Upper lobe of right lung (tissue), 1 donor: ENCODE results near the gene CBX7. TPM values are rescaled to one million over a fixed set of nuclear protein-coding genes. Genes with fewer than 3 reads are reported as not detected.

Experiments
- ATAC-seq: fragments of 200-7000 bp; cut with Tn5 transposase; one replicate; pipeline ENCODE4 v1.9.1; 2020; ENCODE audit warnings: mild to moderate bottlenecking, moderate library complexity
- DNase-seq: peaks from one replicate; pipeline ENCODE4 v3.0.0-alpha.2; 2020
- H3K27ac ChIP-seq: fragments of 200-600 bp; one replicate; pipeline ENCODE4 v1.8.0; 2022
- H3K27me3 ChIP-seq: fragments of 200-600 bp; one replicate; pipeline ENCODE4 v1.8.0; 2022; ENCODE audit warnings: mild to moderate bottlenecking
- H3K36me3 ChIP-seq: fragments of 200-600 bp; one replicate; pipeline ENCODE4 v1.8.0; 2022
- H3K4me1 ChIP-seq: fragments of 200-600 bp; one replicate; pipeline ENCODE4 v1.8.0; 2022
- H3K4me3 ChIP-seq: fragments of 200-600 bp; one replicate; pipeline ENCODE4 v1.8.0; 2022; ENCODE audit warnings: mild to moderate bottlenecking
- H3K9me3 ChIP-seq: fragments of 200-600 bp; one replicate; pipeline ENCODE4 v1.8.0; 2022
- intact Hi-C: fragments of 100-400 bp; cut with DNase I; formaldehyde crosslinking; loops from one replicate; pipeline ENCODE4 v1.11.0; 2022
- total RNA-seq: library from RNA; stranded (reverse); fragmentation: NEBNext Ultra II Directional; extraction: Animal tissue kit (Norgen Biotek cat#: 25700); gene quantifications from one replicate; pipeline ENCODE4 v1.2.1, GENCODE V29; 2021
- TF ChIP-seq, protein P1 (sequence below): fragments of 200-600 bp; IDR thresholded peaks from one replicate; pipeline ENCODE4 v1.8.0; 2022; ENCODE audit warnings: antibody characterized with exemption
- donor health status: DM: no; HTN: yes; CAD: no; lungs with severe emphysema.

CBX7 gene
- total RNA-seq, 1 donor from 2014 or later, result 62.7 TPM

DNA sequence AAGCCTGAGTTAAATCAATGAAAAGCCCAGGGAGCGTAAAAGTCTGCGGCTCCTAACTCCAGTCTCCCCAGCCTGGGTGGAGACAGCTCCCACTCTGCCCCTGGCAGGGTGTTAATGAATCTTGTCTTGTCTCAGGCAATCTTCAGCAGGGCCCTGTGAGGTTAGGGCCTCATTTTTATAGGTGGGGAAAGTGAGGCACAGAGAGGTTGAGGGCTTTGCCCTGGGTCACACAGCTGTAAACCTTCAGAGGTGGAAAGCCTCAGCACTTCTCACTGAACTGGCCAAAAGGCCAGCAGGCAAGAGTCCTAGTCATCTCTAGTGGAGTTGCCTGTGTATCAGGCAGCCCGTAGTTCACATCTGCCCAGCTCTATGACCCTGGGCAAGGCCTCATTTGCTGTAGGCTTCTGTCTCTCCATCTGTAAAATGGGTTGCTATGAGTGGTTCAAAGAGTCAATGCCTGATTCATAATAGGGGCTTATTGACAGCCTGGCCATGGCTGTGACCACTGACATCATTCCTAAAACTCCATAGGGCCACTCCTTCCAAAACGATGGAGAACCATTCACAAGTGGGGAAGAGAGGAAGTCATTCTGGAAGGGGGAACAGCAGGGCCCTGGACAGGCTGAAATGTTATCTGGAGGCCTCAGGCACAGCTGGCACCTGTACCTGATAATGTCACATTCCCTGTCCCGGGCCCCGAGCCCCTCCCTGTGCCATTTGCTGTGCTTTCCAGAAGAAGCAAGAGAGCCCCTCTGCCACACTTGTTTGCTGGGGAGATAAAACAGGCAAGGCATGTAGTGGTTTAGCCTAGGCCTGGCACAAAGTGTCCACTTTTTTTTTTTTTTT lies 6.0 kb downstream of the CBX7 start:
- Histone ChIP-seq H3K9me3 (no peaks in the 10 kb centered on the region), H3K4me1 (peaks cover 59% of the 10 kb centered on the region), H3K36me3 (no peaks in the 10 kb centered on the region), H3K4me3 (peak overlapping the region; percentile 91), H3K27ac (peak overlapping the region; percentile 92), H3K27me3 (no peaks in the 10 kb centered on the region)
- ATAC-seq (no peak), DNase-seq (peak; percentile 49)
- TF ChIP-seq, protein P1, sequence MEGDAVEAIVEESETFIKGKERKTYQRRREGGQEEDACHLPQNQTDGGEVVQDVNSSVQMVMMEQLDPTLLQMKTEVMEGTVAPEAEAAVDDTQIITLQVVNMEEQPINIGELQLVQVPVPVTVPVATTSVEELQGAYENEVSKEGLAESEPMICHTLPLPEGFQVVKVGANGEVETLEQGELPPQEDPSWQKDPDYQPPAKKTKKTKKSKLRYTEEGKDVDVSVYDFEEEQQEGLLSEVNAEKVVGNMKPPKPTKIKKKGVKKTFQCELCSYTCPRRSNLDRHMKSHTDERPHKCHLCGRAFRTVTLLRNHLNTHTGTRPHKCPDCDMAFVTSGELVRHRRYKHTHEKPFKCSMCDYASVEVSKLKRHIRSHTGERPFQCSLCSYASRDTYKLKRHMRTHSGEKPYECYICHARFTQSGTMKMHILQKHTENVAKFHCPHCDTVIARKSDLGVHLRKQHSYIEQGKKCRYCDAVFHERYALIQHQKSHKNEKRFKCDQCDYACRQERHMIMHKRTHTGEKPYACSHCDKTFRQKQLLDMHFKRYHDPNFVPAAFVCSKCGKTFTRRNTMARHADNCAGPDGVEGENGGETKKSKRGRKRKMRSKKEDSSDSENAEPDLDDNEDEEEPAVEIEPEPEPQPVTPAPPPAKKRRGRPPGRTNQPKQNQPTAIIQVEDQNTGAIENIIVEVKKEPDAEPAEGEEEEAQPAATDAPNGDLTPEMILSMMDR, result no peak
- intact Hi-C loops, result no loop called here

DNA sequence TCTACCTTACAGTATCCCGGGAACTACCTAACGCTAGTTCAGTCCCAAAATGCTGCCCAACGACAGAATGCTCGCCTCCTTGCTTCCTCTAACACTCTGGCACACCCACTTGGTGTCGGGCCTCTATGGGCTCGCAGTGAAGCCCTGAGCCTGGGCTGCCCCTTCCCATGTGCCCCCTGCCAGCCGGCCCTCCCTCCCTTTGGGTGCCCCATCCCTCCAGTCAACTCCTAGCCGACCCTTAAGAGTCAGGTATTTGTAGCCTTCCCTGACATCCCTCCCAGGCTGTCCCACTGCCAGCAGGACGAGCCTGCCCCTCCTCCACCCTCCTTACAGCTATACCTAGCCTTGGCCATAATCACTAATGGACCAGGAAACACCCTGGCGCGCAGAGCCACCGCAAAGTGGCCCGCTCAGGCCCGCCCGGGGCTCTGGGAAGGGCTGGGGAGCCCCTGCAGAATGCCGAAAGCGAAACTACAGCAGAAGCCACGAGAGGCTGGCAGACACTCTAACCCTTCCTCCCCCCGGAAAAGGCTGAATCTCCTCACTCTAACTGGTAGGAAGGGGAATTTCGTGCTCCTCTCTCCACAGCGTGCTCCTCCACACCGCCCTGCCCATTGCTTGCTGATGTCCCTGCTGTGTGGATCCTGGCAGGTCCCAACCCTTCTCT lies 8.2 kb downstream of the CBX7 start:
- TF ChIP-seq, protein P1, result no peak
- ATAC-seq, result peak; percentile 35
- DNase-seq, result no peak
- intact Hi-C loops, result no loop called here
- H3K9me3 ChIP-seq, result no peaks in the 10 kb centered on the region
- H3K36me3 ChIP-seq, result no peaks in the 10 kb centered on the region
- no peaks in the 10 kb centered on the region for H3K27me3 ChIP-seq
- H3K4me1 ChIP-seq, result peaks cover 45% of the 10 kb centered on the region
- H3K27ac ChIP-seq, result peak overlapping the region; percentile 92
- H3K4me3 ChIP-seq, result peak overlapping the region; percentile 91

DNA sequence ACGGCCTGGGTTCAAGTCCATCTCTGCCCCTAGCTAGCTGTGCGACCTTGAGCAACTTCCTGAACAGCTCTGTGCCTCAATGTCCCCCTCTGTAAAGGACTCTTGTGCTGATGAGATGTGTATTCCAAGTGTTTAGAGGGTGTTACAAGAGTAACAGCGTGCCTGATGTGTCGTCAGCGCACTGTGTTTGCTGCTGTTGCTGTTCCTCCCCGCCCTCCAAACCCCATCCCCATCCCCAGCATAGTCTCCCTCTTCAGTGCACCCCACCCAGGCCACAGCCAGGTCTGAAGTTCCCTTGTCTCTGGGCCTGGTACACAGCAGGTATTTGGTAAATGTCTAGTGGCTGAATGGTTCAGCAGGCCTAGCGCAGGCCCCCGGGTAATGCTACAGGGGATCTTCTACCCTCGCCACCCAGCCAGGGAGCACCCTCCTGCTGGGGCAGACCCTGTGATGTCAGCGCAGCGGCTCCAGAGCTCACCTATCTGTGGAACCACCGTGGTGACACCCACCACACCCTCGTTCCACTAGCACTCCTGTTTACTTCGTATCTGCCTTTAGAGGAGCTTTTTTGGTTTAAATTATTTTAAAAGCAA lies 10.3 kb downstream of the CBX7 start:
- intact Hi-C loops, result no loop called here
- Histone ChIP-seq H3K27me3 (no peaks in the 10 kb centered on the region), H3K4me1 (peaks cover 25% of the 10 kb centered on the region), H3K4me3 (no peak overlapping the region), H3K36me3 (no peaks in the 10 kb centered on the region), H3K9me3 (no peaks in the 10 kb centered on the region), H3K27ac (no peak overlapping the region)
- ATAC-seq, result no peak
- TF ChIP-seq, protein P1, result no peak
- no peak for DNase-seq

DNA sequence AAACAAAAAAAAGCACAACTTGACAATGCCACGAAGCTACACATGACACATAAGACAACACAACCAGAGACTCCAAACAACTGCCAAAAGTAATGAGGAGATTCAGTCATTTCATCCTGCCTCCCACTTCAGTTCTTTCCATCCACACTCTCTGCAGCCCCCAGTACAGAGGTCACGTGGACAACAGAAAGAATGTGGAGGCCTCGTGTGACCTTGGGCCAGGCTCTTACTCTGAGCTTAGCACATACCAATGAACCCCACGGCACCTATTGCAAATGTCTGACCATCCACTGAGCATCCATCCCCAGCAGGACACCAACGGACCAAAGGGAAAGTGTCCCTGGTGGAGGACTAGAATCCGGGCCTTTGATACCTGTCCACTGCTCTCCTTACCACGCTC lies 12.5 kb downstream of the CBX7 start:
- Histone ChIP-seq H3K27ac (no peak overlapping the region), H3K4me3 (no peak overlapping the region), H3K27me3 (no peaks in the 10 kb centered on the region), H3K4me1 (peaks cover 13% of the 10 kb centered on the region), H3K36me3 (no peaks in the 10 kb centered on the region), H3K9me3 (no peaks in the 10 kb centered on the region)
- ATAC-seq (no peak), DNase-seq (no peak)
- TF ChIP-seq, protein P1, result no peak
- intact Hi-C loops, result no loop called here

DNA sequence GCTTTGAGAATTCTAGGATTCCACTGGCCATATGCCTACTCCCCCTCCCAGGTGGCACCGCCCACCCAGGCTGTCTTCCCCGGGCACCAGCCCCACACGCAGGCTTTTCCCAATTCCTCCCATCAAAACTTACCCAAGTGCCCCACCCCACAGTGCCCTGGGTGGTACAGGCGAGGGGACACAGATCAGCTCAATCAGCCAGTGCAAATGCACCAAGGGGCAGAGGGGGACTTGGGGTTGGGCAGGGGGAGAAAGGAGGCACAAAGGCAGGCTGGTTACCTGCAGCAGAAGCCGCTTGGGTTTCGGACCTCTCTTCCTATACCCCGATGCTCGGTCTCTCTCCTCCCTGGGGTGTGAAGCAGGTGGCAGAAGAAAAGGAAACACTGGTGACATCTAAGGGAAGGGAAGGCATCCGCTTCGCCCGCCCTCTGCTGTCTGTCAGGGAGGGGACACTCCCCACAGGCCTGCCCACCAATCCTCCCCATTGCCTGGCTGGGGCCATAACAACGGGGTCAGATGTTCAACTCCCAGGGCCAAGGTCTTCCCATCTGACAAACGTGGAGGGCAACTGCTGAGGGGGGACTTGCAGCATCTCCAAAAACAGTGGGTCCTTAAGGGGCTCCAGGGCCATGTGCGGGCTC lies 14.0 kb downstream of the CBX7 start:
- Histone ChIP-seq H3K4me3 (no peak overlapping the region), H3K27me3 (no peaks in the 10 kb centered on the region), H3K4me1 (no peaks in the 10 kb centered on the region), H3K9me3 (no peaks in the 10 kb centered on the region), H3K36me3 (peaks cover 9% of the 10 kb centered on the region), H3K27ac (no peak overlapping the region)
- no peak for ATAC-seq
- DNase-seq, result no peak
- intact Hi-C loops, result no loop called here
- TF ChIP-seq, protein P1, result no peak
